Stimulated activated CD4-positive, alpha-beta T cell treated with anti-CD3 and anti-CD28 coated beads, Interleukin-4, amount 100 ng/mL, for 4 hours (primary cell): ENCODE results near the gene IQCK.
"Not testable (repeated sequence)": the region's sequence is repeated elsewhere in the genome, so short reads cannot be mapped to it uniquely, and the experiment has no call there.

Experiments used
- DNase-seq, 2 experiments: peaks; one replicate each; pipeline ENCODE4 v3.0.0-alpha.2; 2020

IQCK gene, protein sequence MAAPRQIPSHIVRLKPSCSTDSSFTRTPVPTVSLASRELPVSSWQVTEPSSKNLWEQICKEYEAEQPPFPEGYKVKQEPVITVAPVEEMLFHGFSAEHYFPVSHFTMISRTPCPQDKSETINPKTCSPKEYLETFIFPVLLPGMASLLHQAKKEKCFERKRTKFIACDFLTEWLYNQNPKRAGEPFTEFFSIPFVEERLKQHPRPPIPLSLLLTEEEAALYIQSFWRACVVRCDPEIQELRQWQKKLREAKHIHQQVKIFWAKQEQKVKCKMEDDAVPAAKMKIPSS

DNA sequence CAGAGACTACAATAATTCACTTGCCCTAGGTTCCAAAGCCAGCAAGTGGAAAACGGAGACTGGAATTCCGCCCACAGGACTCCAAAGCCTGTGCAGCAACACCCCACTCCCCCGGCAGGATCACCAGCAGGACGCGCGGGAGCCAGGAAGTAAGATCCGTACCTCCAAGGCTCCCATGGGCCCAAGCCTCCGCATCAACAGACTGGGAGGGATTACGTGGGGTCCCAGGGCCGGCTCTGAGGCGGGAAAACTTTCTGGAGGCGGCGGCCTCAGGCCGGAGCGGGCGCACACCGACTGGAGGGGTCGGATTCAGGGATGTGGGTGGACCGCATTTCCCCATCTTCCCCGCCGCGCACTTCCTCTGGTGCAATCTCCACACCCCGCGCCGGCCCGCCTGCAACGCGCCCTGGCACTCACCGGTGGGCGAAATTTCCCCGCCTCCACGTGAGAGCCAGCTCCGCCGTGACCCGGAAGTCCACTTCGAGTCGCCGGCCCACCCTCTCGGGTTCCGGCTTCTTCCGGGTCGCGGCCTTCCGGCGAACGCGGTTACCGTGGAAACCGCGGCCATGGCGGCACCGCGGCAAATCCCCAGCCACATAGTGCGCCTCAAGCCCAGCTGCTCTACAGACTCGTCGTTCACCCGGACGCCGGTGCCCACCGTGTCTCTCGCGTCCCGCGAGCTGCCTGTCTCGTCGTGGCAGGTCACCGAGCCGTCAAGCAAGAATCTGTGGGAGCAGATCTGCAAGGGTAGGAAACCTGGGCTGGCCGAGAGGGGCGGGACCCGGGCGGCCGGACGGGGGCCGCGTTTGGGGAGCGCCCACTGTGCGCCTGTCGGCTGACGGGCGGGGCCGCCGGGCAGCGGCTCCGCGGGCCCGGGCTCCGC, at the start of gene IQCK, which contains the start of gene KNOP1:
Gene IQCK, plus strand, starts transcription at position 531 of the 883 bp plus-strand sequence. Its CDS starts 36 bp downstream, at position 567.
Gene KNOP1, minus strand, starts transcription at position 487 of the 883 bp plus-strand sequence. CDS start 3,192 bp downstream, outside the sequence.
- peak; percentile 88 to 91 for DNase-seq

- DNase-seq = no peak
These were observed 45.7 kb upstream of the IQCK start for GRCh38 chr16:19672378-19672777.

DNA sequence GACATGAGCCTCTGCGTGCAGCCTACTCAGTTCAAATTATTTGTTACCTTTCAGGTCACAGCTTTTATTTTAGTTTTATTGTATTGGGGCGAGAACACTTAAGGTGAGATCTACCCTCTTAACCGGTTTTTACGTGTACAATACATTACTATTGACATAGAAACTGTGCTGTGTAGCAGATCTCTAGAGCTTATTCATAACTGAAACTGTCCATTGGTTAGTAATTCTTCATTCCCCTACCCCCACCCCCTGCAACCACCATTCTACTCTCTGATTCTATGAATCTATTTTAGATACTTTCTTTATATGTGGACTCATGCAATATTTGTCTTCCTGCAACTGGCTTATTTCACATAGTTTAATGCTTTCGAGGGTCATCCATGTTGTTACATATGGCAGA, 43.6 kb upstream of the IQCK start:
- DNase-seq = no peak

- DNase-seq = no peak
These were observed 40.7 kb upstream of the IQCK start for GRCh38 chr16:19677402-19677801.

DNA sequence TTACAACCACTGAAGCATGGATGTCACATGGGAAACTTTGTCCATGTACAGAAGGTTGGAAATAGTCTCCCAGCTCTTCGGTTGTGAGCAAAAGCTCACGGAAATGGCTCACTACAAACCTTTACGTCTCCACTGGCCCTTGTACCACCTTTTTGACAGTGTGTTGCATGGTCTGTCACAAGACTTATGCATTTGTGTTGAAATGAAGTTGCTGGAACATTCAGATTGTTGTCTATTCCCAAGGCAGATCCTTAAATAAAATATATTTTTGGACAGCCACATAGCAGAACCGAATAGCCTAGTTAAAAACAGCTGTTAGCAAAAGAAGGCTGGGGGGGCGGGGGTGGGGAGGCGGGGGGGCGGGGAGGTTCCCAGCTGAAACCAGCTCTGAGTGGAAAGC, 39.3 kb upstream of the IQCK start:
- DNase-seq = no peak

DNA sequence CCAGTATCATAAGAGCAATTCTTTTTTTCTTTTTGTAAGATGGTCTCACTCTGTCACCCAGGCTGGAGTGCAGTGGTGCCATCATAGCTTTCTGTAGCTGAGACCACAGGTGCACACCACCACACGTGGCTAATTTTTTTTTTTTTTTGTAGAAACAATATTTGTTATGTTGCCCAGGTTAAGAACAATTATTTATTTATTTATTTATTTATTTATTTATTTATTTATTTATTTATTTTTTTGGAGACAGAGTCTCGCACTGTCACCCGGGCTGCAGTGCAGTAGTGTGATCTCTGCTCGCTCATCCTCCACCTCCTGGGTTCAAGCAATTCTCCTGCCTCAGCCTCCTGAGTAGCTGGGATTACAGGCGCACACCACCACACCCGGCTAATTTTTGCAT, 38.8 kb upstream of the IQCK start:
- not testable (repeated sequence) for DNase-seq

GRCh38 chr16:19680881-19681340, 37.2 kb upstream of the IQCK start:
- DNase-seq = no peak

GRCh38 chr16:19681637-19682036, 36.4 kb upstream of the IQCK start:
- DNase-seq = no peak

- DNase-seq = no peak
These were observed 34.4 kb upstream of the IQCK start for GRCh38 chr16:19683453-19684236.

DNA sequence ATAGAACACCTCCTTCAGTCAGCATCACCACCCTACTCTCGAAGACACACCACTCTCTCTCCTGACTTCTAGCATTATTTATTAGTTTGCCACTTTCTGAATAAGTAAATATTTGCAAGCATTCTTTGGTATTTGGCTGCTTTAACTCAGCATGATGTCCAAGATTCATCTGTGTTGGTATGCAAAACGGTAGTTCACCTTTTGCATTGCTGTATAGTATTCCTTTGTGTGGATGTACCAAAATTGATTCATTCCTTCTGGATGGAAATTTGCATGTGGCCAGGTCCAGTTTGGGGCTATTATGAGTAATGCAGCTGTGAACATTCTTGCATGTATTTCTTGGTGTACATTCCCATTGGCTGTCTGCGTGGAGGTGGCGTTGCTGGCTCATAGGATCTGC, 32.9 kb upstream of the IQCK start:
- DNase-seq = no peak

DNA sequence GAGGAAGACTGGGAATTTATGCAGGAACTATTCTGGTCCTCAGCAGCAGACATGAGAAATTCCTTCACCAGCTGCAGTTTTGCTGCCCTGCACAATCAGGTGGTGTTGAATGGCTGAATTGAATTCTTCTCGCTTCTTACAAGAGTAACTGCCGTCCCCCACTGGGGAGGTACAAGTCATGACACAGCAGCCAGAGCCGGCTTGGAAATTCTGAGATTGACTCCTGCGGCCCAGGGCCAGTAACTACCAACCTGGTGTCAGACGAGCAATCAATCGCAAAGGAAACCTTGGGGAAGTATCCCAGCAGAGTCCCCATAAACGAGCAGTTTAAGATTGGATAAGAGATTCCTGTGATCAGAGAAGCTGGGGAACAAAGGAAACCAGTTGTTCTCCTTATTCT, 30.8 kb upstream of the IQCK start:
- DNase-seq = no peak

GRCh38 chr16:19688396-19689024, 29.6 kb upstream of the IQCK start:
- DNase-seq = no peak

DNA sequence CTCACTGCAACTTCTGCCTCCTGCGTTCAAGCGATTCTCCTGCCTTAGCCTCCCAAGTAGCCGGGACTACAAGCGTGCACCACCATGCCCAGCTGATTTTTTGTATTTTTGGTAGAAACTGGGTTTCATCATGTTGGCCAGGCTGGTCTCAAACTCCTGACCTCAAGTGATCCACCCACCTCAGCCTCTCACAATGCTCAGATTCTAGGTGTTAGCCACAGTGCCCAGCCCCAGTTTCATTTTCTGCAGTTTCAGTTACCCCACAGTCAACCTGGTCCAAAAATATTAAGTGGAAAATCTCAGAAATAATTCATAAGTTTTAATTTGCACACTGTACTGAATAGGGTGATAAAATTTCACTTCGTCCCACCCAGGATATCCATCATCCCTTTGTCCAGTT, 28.7 kb upstream of the IQCK start:
- DNase-seq = no peak

DNA sequence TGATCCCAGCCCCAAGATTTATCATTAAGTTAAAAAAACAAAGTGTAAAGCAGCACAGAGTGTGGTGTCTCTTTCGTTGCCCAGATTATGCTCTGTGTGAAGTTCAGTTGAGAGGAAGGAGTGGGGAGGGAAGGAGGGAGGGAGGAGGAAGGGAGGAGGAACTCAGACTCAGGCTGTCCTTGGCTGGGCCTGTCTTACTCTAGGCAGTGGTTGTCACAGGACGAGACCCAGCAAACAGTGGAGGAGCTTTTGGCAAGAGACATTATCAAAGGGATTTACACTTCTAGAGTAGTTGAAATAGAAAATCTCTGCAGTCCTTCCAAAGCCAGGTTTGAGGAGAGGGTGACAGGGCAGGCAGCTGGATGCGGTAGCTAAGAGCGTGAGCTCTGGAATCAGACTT, 27.9 kb upstream of the IQCK start:
- DNase-seq = no peak

DNA sequence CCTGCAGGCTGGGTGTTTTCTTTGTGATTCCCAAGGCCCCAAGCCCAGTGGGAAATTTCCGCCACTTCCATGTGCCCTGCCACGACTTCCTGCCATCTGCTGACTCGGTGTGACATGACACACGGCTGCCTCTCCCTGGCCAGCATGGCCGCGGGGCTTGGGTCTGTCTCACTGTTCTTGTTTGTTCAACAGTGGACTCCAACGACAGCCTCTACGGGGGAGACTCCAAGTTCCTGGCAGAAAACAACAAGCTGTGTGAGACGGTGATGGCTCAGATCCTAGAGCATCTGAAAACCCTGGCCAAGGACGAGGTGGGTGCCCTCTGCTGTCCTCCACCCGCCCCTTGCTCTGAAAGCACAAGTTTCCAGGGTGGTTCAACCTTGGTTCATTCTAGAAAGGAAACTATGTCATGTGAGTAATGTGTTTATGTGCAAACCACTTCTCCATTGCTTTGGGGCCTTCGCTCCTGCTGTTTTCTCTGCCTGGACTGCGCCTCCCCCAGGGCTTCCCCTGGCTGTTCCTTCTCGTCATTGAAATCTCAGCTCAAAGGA, 26.8 kb upstream of the IQCK start:
- no peak for DNase-seq

- DNase-seq = no peak
These were observed 23.1 kb upstream of the IQCK start for GRCh38 chr16:19694989-19695388.

GRCh38 chr16:19696328-19696727, 21.7 kb upstream of the IQCK start:
- DNase-seq = peak in 1 of 2 experiments; percentile 54

GRCh38 chr16:19696961-19697360, 21.1 kb upstream of the IQCK start:
- DNase-seq = no peak

- no peak for DNase-seq
These were observed 20.2 kb upstream of the IQCK start for GRCh38 chr16:19697756-19698318.

- DNase-seq = no peak
These were observed 19.3 kb upstream of the IQCK start for GRCh38 chr16:19698480-19699465.

DNA sequence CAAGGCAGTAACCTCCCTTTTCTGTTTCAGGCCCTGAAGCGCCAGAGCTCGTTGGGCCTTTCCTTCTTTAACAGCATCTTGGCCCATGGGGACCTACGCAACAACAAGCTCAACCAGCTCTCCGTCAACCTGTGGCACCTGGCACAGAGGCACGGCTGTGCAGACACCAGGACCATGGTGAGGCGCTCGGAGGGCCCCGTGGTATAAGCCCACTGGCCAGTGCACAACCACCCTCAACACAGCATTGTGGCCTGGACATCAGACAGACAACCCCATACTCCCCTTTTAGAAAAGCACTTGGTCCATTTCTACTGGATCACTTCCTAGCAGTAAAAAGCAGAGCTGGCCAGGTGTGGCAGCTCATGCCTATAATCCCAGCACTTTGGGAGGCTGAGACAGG, 18.6 kb upstream of the IQCK start:
- no peak for DNase-seq
